ENCODE measurements around the gene ELAVL1.

The ELAVL1 gene

DNA sequence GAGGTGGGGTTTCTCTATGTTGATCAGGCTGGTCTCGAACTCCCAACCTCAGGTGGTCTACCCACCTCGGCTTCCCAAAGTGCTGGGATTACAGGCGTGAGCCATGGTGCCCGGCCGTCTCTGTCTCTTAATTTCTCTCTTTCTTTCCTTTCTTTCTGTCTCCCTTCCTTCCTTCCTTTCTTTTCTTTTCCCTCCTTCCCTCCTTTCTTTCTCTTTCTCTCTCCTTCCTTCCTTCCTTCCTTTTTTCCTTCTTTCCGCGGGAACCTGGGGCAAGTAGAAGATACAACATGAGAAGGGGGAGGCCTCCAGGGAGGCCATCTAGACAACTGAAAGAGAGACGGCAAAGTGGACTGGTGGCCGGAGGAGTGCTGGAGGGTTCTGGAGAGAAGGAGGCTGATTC, 15.2 kb upstream of the ELAVL1 start:
- DNase-seq: no peak

DNA sequence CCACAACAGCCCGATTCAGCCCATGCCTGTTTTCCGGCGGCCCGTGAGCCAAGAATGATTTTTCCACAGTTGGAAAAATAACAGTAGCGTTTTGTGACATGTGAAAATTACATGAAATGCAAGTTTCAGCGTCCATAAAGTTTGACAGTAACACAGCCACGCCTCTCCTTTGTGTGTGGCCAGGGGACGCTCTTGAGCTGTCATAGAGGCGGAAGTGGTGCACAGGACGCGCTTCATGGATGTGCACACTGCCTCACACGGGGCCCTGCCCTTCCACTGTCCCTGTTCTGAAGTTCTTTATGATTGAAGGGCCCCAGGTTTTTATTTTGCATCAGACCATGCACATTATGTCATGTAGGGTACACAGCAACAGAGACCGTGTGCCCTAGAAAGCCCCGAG, 12.4 kb upstream of the ELAVL1 start:
- DNase-seq: no peak

DNA sequence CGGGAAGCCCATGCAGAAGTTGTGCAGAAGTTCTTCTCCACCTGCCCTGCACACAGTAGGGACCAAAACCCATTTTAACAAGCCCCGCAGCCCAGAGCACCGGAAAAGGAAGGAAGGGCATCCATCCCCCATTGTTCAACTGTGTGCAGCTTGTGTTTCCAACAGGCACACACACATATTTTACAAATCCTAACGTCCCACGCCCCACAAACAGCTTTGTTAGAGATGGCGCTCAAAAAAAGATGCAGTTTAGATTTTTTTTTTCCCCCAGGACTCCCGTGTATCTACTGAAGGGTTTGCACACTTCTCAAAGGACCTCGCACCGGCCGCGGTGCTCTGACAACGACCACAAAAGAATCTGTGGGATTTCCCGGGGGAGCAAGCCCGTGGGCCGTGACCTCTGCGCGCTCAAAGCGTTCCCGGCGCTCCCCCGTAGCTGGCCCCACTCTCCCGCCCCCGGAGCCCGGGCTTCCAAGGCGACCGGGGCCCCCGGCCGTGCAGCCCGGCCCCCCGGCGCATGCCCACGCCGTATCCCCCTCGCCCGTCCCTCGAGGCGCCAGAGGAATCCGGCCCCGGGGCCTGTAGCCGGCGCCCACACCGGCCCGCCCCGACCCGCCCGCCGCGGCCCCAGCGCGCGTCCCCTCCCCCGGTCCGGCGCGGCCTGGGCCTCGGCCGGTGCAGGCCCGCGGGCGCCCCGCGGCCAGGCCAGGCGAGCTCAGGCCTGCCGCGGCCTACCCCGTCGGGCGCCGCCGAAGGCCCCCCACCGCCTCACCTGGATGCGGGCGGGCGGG, 523 bp downstream of the ELAVL1 start:
- peak; percentile 26 for DNase-seq

DNA sequence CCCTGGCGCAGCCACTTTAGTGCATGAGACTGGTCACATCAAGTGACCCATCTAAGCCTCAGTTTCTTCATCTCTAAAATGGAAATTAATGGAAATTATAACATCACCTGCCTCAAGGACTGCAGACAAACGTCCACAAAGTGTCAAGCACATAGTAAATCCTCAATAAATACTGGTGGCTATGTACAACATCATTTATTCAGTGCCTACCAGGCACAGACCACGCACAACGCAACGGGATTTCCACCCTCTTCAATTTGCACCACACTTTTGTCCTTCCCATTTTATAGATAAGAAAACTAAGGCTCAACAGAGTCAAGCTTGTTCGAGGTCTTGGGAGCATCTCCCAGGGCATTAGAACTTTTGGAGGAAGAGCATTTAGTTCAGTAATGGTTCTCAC, 1.4 kb downstream of the ELAVL1 start:
- no peak for DNase-seq

DNA sequence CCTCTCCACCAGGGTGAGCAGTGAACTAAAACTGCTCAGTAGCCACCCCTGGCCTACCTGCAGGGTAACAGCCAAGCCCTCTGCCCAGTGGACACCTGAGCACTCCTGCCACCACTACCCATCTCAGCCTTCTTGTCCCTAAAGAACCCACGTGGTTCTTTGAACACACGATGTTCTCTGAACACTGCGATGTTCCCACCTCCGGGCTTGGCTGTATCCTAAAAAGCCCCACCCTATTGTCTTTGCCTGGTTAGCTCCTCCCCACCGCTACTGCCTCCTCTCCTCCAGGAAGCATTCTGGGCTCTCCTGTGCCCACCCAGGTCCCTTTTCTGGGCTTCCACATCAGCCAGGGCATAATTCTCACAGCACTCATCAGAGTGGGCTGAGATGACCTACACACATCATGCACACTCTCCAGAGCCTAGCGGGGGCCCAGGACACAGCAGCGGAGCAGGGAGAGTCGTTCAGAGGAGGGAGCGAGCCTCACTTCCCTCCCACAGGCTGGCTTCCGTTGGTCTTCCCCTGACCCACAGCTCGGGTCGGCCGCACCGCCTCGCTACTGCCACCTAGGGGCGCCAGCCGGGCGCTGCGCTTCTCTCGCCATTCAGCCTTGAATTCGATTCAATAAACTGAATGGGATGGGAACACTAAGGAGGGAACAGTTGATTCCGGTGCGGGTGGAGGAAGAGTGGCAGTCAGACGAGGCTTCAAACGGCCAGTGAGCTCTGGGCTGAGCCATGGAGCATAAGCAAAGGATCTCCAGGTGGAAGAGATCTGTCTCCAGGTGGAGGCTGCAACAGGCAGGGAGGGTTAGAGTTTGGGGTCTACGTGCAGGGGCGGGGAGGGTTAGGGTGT, 3.2 kb downstream of the ELAVL1 start:
- DNase-seq: peak; percentile 71

DNA sequence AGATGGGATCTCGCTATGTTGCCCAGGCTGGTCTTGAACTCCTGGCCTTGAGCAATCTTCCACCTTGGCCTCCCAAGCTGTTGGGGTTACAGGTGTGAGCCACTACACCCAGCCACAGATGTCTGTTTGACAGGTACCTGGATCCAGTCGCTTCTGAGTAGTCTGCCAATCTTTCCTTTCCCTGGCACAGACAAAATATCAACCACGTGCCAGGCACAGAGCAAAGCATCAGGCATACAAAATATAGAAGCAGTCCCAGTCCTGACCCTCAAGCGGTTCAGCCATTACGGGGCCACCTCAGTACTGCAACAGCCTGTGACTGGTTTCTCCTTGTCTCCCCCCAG, 3.8 kb downstream of the ELAVL1 start:
- DNase-seq: no peak

DNA sequence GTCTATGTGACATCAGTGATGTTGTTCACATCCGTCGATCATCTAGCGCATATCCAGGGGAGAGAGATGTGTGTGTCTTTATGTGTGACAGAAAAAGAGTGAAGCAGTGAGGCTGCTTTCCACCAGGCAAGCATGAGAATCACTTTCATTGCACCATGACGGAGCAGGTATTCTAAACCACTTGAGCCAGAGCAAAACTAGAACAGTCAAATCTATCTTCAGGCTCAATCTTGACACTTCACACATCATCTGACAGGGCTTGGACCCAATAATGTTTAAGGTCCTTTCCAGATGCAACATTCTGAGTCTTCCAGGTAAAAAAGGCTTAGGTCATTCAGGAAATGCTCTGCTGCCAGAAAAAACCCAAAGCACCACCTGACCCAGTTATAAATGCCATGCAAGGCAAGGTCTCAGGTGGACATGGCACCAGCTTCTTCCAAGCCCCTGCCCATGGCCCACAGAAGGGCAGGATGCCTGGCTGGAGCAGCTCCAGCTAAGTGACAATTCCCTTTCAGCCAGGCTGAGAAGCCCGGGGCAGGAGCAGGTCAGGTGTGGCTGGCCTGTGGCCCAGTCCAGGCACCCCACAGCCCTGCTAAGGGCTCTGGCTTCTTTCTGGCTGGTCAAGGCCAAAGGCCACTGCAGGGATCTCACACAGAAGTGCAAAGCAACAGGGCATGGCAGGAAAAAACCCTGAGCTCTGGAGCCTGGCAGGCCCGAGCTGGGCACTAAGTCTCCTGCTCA, 5.0 kb downstream of the ELAVL1 start:
- no peak for DNase-seq

DNA sequence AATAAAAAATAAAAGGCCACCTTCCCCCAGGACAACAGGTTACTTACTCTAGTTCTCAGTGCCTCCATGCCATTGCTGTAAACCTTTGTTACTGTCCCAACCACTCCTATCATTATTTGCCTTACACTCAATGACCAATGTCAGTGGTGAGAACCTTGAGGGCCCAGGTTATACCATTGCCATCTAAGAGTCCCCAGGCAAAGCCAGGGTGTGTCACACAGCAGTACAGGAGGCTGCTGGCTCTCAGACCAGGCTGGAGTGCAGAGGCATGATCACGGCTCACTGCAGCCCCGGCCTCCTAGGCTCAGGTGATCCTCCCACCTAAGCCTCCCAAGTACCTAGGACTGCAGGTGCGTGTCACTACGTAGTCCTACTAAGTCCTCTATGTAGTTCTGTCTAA, 6.1 kb downstream of the ELAVL1 start:
- no peak for DNase-seq

DNA sequence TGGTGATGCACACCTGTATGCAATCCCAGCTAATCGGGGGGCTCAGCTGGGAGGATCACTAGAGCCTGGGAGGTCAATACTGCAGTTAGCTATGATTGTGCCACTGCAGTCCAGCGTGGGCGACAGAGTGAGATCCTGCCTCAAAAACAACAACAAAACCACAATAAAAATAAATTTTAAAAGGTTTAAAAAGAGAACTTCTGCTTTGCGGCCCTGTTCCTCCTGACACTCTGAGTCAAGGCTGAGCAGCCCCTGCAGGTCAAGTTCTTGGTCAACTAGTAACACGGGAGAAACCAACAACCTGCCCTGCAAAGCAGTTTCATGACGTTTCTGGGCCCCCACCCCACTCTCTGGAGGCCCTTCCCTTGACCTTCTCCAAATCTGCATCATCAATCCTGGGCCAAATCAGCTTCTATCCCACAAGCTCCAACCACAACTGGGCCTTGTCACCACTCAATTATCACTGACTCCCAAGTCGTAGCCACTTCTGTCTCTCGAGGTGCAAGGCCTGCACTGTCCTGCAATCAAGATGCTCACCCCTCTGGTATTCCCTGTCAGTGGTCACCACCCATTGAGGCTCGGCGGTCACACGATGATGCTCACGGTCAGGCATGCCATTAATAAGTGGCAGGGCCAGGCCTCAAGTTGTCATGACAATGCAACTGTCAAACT, 7.5 kb downstream of the ELAVL1 start:
- DNase-seq: no peak

DNA sequence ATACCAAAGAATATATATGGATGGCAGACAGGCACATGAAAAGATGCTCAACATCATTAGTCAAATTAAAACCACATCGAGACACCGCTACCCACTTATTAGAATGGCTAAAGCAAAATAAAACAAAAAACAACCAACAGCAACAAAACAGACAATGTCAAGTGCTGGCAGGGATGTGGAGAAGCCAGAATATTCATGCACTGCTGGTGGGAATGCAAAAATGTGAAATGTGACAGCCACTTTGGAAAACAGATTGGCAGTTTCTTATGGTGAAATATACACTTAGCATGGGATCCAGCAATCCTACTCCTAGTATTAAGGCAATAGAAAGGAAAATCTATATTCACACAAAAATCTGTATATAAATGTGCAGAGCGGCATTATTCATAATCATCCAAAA, 8.6 kb downstream of the ELAVL1 start:
- DNase-seq: no peak

DNA sequence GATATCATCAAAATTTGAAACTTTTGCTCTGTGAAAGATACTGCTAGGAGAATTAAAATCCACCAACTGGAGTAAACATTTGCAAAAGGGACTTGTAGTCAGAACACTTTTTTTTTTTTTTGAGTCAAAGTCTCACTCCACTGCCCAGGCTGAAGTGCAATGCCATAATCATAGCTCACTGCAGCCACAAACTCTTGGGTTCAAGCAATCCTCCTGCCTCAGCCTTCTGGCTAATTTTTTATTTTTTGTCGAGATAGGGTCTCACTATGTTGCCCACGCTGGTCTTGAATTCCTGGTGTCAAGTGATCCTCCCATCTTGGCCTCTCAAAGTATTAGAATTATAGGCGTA, 9.7 kb downstream of the ELAVL1 start:
- no peak for DNase-seq

DNA sequence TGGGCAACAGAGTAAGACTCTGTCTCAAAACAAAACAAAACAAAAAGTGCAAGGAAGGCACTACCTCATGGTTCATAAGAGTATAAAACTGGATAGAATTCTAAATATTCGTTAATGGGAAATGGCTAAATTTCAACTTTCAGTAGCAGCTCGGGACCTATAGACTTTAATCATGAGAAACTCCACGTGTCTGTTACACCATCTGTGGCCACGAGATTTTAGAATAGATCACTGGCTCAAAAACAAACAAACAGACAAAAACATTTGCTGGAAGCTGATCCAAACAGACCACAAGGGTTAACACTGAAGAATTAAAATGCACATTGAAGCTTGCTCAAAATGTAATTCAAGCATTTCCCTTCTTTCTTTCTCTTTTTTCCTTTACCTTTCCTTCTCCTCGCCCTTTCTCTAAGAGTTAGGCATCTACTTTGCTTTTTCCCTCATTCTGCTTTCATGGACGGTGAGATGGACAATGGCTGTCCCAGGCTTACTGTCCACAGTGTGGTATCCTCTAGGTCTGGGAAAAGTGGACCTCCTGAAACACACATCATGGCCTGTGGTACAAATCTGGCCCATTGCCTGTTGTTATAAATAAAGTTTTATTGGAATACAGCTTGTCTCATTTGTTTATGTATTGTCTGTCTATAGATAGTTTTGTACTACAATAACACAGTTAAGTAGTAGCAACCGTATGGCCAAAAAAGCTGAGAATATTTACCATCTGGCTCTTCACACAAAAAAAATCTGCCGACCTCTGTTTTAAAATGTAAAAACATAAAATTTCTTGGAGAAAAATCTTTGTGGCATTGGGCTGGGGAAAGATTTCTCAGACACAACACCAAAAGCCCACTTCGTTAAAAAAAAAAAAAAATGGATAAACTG, 10.3 kb downstream of the ELAVL1 start:
- DNase-seq: no peak

DNA sequence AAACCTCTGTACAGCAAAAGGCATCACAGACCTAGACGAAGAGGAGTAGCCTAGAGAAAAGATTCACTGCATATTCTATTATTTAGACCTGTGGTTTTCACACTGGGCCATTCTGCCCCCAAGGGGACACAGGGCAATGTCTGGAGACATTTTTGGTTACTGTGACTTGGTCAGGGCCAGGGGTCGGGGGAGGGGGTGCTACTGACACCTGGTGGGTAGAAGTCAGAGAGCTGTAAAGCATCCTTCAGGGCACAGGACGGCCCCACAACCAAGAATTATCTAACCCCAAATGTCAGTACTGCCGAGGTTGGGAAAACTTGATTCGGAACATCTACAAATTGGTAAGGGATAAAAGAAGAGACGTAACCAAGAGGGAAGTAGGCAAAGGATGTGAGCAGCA, 11.3 kb downstream of the ELAVL1 start:
- no peak for DNase-seq

DNA sequence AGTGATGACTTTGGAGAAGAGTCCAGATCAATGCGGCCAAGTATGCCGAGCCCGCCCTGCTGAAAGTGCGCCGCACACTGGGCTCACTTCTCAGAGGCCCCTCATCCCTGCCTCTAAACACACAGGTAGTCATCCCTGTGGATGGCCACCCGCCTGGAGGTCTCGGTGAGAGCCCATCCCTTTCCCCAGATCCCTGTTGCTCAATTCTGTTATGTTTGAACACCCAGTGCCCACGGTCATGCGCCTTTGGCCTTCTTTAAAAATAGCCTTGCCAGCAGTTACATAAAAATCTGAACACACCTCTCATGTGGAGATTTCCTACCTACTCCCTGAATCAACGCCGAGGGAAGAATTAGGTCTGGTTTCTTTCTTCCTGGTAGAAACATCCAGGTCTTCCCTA, 11.9 kb downstream of the ELAVL1 start:
- DNase-seq: no peak

DNA sequence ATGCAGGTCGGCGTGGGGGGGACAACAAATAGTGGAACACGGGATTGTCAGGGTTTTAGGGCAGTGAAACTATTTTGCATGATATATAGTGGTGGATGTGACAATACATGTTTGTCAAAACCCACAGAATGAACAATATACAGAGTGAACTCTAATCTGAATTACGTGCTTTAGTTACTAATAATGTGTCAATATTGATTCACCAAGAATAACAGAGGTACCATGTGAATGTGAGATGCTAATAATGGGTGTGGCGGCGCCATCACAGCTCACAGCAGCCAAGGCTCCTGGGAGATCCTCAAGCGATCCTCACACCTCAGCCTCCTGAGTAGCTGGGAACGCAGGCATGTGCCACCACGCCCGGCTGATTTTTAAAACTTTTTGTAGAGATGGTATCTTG, 12.9 kb downstream of the ELAVL1 start:
- no peak for DNase-seq

DNA sequence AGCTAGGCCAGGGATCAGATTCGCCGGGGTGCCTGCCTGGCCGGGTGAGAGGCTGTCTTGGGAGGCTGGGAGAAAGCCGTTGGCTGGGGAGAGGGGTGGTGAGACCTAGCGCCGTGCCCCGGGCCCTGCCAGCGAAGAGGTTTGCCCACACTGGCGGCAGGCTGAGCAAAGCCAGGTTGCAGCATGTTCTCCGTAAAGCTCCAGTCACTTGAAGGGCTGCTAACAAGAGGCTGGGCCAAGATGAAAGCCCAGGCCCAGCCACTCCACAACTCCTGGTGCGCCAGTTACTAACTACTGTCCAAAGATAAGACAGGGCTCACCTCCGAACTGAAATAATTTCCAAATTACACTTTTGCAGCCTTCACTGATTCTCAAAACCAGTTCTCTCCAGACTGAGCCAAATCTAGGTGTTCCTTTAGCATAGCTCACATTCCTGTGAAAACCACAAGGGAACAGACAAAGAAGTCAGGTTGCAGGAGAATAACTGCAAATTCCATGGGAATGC, 16.3 kb downstream of the ELAVL1 start:
- no peak for DNase-seq

DNA sequence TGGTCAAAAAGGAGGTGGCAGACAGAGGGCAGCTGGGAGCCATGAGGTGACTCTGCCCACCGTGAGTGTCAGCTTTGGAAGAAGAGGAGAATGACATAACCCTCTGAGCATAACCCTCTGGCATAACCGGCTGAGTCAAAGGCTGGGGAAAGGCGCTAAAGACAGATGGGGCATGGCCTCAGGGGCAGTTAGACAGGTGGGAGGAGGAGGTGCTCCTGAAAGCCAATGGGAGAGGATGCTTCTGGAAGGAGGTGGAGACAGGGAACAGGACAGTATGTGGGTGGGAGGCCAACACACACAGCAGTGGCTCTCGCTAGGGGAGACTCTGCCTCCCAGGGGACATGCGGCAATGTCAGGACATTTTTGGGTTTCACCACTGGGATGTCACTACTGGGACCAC, 17.1 kb downstream of the ELAVL1 start:
- DNase-seq: no peak

DNA sequence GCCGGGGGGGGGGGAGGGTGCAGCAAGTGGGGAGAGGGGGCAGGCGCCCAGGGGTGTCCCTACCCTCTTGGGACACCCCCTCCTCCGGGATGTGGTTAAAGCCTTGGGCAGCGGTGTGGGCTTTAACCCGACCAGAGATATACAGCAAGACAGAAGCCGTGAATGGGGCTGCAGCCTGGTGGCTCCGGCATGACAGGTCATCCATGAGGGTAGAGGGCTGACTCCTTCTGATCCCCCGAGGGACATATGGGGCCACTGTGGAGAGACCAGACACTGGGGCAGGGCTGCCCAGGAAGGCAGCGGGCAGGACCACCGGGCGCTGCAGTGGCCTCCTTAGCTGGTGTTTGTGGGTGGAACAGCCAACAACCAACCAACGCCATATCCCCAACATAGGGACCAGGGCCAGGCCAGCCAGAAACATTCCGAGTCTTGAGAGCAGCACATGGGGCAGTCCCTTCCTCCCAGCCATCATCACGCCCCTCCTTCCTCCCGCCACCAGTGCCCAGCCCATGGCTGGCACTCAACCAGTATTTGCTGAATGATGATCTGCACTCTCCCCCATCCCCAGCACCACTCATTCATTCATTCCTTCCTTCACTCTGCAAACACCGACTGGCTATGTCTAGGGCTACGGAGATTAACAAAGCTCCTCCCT, 18.2 kb downstream of the ELAVL1 start:
- no peak for DNase-seq

DNA sequence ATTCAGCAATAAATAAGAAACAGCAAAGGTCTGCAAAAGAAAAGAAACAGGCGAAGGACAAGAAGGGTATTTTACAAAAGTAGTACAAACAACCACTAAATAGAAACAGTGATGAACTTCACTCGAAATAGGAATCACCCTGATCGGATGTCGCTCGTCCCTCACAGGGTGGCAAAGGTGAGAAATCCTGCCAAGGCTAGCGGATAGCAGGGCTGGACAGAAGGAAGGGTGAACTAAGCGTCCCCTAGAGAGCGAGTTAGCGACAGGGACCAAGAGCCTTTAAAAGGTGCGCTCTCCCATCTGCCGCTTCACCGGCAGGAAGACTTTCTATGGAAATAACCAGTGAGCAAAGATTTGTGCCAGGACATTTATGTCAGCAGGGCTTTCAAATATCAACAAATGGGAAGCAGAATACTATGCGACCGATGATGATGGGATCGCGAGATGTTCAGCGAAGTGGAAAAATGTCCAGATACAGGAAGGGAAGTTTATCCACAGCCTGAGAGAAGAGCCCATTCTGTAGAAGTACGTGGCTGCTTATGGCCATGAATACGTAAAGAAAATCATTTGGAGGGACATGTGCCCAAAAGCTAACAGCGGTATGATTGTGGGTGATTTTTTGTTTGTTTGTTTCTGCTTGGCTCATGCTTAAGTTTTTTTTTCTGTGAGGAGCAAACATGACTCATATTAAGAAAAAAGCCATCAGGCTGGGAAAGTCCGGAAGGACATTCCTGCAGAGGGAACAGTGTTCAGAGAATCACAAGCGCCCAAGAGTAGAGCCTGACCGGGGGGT, 18.9 kb downstream of the ELAVL1 start:
- DNase-seq: no peak

DNA sequence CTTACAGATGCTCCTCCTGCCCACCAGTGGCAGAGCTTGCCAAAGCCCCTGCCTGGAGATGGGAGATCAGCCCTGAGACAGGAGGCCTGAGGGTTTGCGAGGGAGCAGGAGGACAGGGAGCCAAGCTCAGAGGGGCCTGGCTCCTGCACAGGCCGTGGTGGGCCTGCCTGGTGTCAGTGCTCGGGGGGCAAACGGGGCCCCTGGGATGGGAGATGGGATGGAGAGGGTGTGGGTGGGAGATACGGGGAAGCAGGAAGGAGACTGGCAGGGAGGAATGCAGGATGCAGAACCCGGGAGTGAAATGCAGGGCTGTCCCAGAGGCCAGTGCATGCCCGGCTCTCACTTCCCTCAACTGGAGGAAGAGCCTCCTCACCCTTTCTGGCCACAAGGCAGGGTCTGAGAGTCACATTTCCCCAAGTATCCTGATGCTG, 19.9 kb downstream of the ELAVL1 start:
- no peak for DNase-seq

Data from NCI-H345 (cell line).